Stimulated activated CD8-positive, alpha-beta memory T cell treated with anti-CD3 and anti-CD28 coated beads, Interleukin-15, amount 100 ng/mL, for 1 hour (primary cell): ENCODE data around the gene GDF11.

ENCODE experiments used
- DNase-seq: peaks from one replicate; pipeline ENCODE4 v3.0.0-alpha.2; 2020; ENCODE audit warnings: low read depth

GDF11 gene

DNA sequence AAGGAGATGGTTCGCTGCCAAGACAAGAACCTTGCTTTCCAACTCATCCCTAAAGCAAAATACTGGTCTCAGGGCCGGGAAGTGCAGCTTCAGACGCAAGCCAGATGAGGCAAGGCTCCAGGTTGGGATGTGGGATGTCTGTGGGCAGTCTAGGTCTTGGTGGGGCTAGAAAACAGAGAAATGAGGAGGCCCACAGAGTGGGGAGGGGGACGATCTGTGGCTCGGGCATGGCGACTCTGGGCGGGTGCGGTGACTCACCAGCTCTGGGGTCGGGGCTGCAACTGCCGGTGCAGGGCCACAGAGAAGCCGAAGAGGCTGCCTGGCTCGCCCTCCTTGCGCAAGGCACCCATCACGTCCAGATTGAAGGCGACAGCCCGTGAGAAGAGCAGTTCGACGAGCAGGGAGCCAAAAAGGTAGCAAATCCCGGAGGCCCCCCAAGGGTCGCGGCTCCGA is 35.7 kb upstream of the GDF11 start:
- no peak for DNase-seq

- peak; percentile 31 for DNase-seq
Measured at GRCh38 chr12:55707841-55708694, 34.9 kb upstream of the GDF11 start, which contains the start of gene ITGA7. TSS of gene ITGA7 (minus strand) at chr12:55707904. CDS start at chr12:55707682, 222 bp downstream.

- no peak for DNase-seq
Measured at GRCh38 chr12:55708695-55709233, 34.2 kb upstream of the GDF11 start.

DNA sequence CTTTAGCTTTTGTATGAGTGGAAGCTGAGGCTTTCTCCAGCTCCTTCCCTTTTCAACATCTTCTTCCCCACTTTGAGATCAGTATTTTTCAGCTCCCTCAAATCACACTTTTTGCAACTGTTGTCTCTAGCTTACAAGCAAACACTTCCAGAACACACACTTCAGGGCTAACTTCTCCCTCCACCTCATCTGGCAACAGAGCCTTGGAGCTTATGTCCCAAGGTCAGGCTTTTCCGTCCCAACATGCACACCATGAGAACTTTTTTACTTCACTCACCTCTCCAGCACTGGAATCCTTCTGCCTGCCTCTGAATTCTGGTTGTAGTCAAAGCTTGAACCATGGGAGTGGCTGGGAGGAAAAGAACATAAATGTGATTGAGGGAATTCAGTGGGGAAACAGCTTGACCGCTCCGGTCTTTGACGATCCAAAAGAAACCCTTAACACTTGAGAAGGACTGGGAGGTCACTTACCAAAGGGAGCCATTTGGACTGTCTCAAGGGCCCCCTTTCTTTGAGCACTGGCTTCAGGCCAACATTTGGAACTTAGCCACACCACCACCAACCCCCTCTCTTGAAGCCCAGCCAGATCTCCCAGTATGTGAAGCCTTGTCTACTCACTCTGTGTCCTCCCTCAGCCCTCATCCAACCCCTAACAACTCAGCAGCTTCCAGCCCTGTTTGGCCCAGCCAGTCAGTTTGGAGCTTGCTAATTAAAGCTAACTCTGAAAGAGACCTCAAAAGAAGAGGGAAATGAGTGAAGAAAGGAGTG is 31.0 kb upstream of the GDF11 start:
- DNase-seq: no peak

DNA sequence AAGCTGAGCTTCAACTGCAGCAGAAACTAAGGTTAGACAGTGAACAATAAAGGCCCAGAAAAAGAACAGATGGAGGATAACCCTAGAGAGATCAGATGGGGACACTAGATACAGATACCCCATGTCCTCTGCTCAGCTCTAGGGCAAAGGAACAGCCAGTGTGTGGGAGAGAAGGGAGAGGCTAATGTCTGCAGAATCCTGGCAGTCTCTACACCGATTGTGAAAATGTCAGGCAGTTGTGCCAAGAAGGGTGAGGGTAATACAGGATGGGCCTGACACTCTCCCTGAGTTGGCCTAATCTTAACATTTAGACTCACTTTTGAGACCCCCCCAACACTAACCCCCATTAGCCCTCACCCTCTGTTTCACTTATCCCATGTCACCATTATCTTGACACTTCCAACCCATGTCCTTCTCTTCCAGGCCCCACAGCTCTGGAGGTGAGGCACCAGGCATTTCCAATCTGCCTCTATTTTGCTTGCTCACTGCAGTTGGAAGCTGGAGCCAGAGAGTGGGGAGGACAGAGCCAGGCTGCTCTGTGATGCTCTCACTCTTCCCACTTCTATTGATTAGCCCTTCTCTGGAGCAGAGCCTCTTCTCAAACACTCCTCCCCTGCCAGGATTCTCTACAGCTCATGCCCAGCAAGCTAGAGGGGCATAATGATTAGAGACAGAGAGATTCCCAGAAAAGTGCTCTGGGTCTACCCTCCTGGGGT is 30.1 kb upstream of the GDF11 start:
- DNase-seq: no peak

DNA sequence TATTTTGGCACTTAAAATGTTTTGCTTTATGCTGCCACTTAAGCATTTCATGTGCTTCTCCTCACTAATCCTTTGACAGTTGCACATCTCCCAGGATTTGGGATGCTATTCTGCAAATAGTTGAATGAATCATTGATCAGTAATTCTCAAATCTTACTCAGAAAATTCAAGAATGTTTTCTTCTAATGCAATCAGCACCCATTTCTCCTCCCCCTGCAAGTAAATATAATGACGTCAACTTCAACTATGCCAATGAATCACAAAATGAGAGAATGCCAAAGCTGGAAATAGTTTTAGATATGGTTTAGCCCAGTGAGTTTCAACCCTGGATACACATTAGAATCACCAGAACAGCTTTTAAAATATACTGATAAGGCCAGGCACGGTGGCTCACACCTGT is 29.2 kb upstream of the GDF11 start:
- DNase-seq: no peak

DNA sequence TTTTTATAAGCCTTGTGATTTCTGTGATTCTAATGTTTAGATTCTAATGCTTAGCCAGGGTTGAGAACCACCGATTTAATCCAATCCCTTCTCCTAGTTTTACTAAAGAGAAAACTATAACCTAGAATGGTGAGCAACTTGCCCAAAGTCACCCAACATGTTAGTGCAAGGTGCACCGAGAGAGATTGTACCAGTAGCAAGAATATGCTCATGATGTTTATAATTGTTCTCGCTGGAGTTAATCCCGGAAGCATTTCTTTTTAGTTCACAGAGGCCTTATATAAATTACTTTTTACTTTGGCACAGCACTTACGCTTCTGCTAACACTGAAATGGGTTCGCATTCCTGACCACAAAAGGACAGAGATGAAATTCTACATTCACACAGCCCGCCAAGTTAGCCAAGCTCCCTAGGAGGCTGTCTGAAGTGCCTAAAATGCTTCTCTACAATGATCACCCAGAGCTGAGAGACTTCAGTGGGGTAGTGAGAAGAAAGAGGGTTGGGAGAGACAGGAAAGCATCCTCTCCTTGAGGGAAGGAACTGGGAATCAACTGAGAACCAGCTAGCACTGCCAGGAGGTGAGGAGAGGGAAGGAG is 27.7 kb upstream of the GDF11 start:
- DNase-seq: no peak

DNA sequence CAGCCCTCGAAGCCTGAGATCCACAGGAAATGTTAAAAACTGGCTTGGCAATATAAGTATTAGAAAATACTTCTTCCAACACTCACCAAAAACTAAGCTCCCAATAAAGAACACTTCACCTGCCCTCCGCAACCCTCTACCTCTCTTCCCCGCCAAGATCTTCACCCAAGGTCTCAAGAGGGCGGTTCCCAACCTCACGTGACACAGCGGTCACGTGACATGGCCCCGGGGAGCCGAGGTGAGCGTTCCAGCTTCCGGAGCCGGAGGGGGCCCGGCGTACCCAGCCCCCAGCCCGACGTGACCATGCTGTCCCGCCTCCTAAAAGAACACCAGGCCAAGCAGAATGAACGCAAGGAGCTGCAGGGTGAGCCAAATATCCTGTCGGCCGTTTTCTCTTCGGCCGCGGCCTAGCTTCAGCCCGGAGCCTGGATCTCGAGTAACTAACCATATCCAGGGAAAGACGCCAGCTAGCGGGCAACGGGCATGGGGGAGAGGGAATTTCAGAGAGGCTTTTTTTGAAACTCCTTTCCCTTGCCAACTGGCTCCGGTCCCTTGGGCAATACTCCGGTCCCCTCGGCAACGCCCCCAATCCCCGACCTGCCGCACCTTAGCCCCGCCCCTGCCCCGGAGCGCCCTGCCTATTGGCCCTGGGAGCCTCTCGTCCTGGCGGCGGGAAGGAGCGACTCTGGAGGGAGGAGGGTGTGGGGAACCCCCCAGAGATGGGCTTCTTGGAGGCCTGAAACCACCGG is 26.9 kb upstream of the GDF11 start, which contains the start of gene BLOC1S1:
Gene BLOC1S1 (plus strand): TSS at position 214 of the 749 bp plus-strand sequence. CDS start 6 bp downstream, at position 220.
- peak; percentile 84 for DNase-seq

GRCh38 chr12:55716582-55716957 is 26.4 kb upstream of the GDF11 start:
- DNase-seq: no peak

DNA sequence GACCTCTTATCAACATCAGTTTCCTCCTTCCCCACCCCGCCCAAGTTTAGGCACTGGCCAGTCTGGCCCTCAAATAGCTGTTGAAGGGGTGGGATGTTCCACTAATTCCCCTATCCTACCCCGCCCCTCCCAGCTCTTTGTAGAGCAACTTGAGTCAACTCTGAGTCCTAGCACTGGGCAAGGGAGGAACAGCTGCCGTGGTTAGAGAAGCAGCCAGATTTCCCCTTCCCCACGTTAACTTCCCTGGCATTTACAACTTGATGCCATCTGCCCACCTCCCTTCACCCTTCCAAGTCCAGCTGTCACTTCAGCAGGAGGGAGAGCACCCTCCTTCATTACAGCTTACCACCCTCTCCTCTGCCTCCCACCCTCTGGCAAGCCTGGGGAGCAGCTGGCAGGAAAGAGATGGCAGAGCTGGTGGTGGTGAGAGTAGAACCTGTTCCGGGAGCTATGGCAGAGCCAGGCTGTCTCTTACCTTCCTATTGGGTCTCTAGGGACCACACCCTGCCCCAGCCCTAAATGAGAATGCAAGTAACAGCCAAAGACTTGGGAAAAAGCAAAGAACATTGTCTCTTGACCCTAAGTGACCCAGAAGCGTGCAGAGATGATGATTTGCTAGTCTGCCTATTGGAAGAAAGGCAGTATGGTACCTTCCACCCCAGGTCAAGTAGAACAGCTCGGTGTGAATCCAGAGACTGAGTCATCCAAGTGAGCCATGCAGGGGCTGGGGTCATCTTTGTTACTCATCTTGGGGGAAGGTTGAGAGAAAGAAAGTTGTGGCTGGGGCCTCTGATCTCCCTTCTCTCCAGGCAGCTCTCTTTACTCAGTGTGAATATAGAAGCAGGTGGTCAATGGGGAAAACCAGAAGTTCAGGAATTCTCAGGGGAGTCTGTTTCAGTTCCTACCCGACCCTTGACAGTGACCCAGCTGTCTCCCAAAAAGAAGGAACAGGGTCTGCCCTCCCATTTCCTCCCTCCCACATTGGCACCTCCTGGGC is 25.6 kb upstream of the GDF11 start:
- no peak for DNase-seq

GRCh38 chr12:55718015-55718414 is 24.9 kb upstream of the GDF11 start:
- no peak for DNase-seq

DNA sequence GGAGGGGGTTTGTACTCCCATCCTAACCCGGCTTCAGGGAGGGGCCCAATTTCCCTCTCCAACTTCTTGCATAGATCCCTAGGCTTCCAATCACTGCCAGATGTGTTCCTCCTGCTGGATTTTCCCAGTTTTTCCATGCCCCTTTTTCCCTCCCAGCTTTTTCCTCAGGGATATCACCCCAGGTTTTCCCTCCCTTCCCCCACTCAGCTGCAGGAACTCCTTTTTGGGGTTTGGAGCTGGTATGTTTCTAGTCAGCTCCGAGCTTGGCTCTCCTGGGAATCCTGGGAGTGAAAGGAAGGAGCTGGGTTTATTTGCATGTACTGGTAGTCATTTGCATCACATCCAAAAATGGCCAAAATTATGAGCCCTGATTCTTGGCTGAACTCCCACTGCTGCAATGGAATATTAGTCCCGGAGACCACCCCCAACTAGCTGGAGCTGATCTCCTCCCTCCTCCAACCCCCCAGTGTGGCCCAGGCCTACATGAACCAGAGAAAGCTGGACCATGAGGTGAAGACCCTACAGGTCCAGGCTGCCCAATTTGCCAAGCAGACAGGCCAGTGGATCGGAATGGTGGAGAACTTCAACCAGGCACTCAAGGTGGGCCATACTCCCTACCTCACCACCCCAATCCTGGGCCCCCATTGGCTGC is 24.2 kb upstream of the GDF11 start:
- DNase-seq: no peak

DNA sequence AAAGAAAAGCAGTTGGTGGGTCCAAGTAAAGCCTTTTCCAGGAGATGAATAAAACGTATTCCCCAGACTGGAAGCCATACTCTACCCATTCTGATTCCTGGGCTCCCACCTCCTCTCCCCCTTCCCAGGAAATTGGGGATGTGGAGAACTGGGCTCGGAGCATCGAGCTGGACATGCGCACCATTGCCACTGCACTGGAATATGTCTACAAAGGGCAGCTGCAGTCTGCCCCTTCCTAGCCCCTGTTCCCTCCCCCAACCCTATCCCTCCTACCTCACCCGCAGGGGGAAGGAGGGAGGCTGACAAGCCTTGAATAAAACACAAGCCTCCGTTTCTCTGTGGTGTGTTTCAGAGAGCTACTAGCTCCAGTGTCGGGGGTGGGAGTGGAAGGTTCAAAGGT is 23.6 kb upstream of the GDF11 start:
- no peak for DNase-seq

GRCh38 chr12:55720071-55720564 is 22.8 kb upstream of the GDF11 start, which contains the start of gene RDH5:
TSS of gene RDH5 (plus strand) at chr12:55720393. CDS start at chr12:55721185, 792 bp downstream.
- DNase-seq: no peak

DNA sequence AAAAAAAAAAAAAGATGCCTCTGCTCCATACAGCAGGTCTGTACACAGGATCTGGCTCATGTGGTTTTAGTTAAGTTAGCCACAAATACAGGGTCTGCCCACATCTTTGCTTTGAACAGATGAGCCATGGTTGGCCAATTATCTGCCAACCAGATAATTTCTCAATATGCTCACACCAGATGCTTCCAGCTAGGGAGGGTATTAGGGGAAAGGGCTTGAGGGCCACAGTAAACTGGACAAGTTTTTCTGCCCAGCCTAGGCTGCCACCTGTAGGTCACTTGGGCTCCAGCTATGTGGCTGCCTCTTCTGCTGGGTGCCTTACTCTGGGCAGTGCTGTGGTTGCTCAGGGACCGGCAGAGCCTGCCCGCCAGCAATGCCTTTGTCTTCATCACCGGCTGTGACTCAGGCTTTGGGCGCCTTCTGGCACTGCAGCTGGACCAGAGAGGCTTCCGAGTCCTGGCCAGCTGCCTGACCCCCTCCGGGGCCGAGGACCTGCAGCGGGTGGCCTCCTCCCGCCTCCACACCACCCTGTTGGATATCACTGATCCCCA is 22.0 kb upstream of the GDF11 start:
- DNase-seq: no peak

DNA sequence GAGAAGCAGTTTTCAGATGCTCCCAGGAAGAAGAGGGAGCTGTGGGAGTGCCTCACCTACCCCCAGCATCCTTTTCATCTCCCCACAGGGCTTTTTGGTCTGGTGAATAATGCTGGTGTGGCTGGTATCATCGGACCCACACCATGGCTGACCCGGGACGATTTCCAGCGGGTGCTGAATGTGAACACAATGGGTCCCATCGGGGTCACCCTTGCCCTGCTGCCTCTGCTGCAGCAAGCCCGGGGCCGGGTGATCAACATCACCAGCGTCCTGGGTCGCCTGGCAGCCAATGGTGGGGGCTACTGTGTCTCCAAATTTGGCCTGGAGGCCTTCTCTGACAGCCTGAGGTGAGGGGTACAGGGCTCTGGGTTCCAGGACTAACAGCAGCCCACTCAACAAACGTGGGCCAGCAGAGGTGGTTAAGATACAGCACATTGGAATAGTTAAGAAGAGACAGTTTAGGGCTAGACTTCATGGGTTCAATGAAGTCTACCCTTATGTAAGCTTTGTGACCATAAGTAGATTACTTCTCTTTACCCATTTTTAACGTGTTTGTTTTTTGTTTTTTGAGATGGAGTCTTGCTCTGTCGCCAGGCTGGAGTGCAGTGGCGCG is 21.2 kb upstream of the GDF11 start:
- DNase-seq: no peak

DNA sequence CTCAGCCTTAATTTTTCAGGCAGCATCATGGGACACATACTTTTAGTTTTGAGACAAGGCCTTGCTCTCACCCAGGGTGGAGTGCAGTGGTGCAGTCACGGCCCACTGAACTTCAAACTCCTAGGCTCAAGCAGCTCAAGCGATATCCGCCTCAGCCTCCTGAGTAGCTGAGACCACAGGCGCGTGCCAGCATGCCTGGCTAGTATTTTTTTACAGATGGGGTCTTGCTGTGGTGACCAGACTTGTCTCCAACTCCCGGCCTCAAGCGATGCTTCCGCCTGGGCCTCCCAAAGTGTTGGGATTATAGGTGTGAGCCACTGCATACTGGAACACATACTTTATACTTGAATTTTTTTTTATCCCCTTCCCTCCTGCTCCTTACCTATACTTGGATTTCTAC is 20.0 kb upstream of the GDF11 start:
- no peak for DNase-seq
